Muscle of leg (tissue), 11 donors: Measurements from ENCODE around the gene SLC5A1. TPM values are rescaled to one million over a fixed set of nuclear protein-coding genes. Genes with fewer than 3 reads are reported as not detected.

Experiments
- DNase-seq: peaks from one replicate; pipeline ENCODE4 v3.0.0; 2013
- H3K27ac ChIP-seq: one replicate; pipeline ENCODE4 v1.5.1; 2013; ENCODE audit warnings: mild to moderate bottlenecking, low read length, control low read depth
- H3K27me3 ChIP-seq: one replicate; pipeline ENCODE4 v1.6.1; 2013; ENCODE audit warnings: low read length; ENCODE audit not compliant: control insufficient read depth, insufficient read depth
- H3K36me3 ChIP-seq: one replicate; pipeline ENCODE4 v1.6.1; 2013; ENCODE audit warnings: low read length; ENCODE audit not compliant: control insufficient read depth, insufficient read depth
- H3K4me1 ChIP-seq: one replicate; pipeline ENCODE4 v1.6.1; 2013; ENCODE audit warnings: low read length; ENCODE audit not compliant: control insufficient read depth, insufficient read depth
- H3K4me3 ChIP-seq: one replicate; pipeline ENCODE4 v1.5.1; 2013; ENCODE audit warnings: low read length, control low read depth
- H3K9me3 ChIP-seq: replicated peaks from 2 replicates; pipeline ENCODE4 v1.6.1; 2013; ENCODE audit warnings: low read depth, low read length; ENCODE audit not compliant: control insufficient read depth
- WGBS: methylation state at CpG from one replicate; pipeline ENCODE4 v1.1.5; 2013; ENCODE audit warnings: missing lambda C conversion rate; ENCODE audit not compliant: insufficient coverage; 5-methylcytosine and 5-hydroxymethylcytosine counted together
- polyA plus RNA-seq, 8 donors: library from polyadenylated mRNA; unstranded; fragments of 120-200 nt; gene quantifications; one replicate each; pipeline versions ENCODE4 v1.2.1 to v1.2.3, GENCODE V29; 2013; ENCODE audit warnings: inconsistent platforms in 1 of 8, low replicate concordance in 1 of 8; ENCODE audit not compliant: insufficient read length in 8 of 8, insufficient read depth in 1 of 8
- total RNA-seq: library from RNA; stranded (reverse); fragments of 120-200 nt; gene quantifications from one replicate; pipeline ENCODE4 v1.2.4, GENCODE V29; 2013

SLC5A1 gene
- total and polyA plus RNA-seq, 9 donors, result 0.58 to 16.1 (median 3.7) TPM

DNA sequence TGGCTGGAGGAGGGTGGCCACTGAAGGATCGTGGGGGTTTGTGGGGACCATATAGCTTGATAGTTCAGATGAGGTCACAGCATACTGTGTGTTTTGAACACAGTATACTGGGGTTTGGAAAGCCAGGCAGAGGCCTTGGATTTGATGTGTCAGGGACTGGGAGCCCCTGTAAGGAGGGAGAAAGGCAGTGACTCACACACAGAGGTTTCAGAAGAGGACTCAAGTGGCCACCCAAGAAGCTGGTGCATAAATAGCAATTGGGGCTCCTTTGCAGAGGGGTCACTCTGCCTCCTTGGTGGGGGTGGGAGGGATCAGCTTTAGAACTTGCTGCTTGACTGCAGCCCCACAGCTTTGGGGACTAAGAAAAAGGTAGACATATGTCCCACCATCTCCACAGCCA, 39.3 kb downstream of the SLC5A1 start:
- Histone ChIP-seq H3K4me3 (no peak overlapping the region), H3K9me3 (no peaks in the 10 kb centered on the region), H3K36me3 (no peaks in the 10 kb centered on the region), H3K27me3 (no peaks in the 10 kb centered on the region), H3K4me1 (no peaks in the 10 kb centered on the region), H3K27ac (no peak overlapping the region)
- DNase-seq, result no peak
- WGBS, result 57% methylated on average over 1 of the region's 1 CpG

GRCh38 chr22:32083000-32083399, 39.9 kb downstream of the SLC5A1 start:
- H3K4me1 ChIP-seq, result no peaks in the 10 kb centered on the region
- H3K9me3 ChIP-seq, result no peaks in the 10 kb centered on the region
- WGBS, result 56% methylated on average over 2 of the region's 6 CpGs
- no peak overlapping the region for H3K4me3 ChIP-seq
- H3K27me3 ChIP-seq, result no peaks in the 10 kb centered on the region
- H3K27ac ChIP-seq, result no peak overlapping the region
- DNase-seq, result no peak
- H3K36me3 ChIP-seq, result no peaks in the 10 kb centered on the region

- no peak for DNase-seq
- no peaks in the 10 kb centered on the region for H3K4me1 ChIP-seq
- H3K9me3 ChIP-seq, result no peaks in the 10 kb centered on the region
- H3K27me3 ChIP-seq, result no peaks in the 10 kb centered on the region
- H3K4me3 ChIP-seq, result no peak overlapping the region
- H3K36me3 ChIP-seq, result no peaks in the 10 kb centered on the region
- no peak overlapping the region for H3K27ac ChIP-seq
These were observed 40.8 kb downstream of the SLC5A1 start for GRCh38 chr22:32083814-32084213.

DNA sequence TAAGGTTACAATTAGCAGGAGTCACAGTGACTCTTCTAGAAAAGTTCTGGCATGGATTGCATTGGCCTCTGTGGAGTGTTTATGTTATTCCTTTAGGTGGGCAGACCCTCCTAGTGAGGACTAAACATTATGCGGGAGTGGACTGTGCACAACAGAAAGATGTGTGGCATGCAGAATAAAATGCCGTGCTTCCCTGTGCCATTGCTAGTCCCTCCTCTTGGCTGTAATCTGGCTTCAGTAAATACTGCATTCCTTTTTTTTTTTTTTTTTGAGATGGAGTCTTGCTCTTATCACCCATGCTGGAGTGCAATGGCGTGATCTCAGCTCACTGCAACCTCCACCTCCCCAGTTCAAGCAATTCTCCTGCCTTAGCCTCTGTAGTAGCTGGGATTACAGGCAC, 45.0 kb downstream of the SLC5A1 start:
- H3K27ac ChIP-seq, result no peak overlapping the region
- DNase-seq, result no peak
- 90% methylated on average over 2 of the region's 3 CpGs for WGBS

DNA sequence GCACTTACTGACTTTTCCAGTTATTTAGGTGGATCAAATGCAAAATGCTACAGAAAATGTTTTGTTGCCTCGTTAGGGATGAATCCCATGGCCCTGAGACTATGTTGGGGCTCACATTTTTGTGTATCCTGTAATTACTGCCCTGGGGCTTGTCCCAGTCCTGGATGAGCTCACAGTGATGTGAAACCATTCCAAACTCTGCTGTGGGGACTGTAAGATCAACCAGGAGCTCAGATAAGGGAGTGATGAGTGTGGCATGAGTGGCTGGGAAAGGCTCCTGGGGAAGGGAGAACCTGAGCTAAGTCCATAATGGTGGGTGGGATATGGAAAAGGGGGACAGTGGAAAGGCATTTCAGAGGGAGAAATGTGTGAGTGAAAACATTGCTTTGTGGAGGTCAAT, 54.0 kb downstream of the SLC5A1 start:
- Histone ChIP-seq H3K27me3 (no peaks in the 10 kb centered on the region), H3K4me1 (no peaks in the 10 kb centered on the region), H3K4me3 (no peak overlapping the region), H3K9me3 (no peaks in the 10 kb centered on the region), H3K27ac (no peak overlapping the region), H3K36me3 (no peaks in the 10 kb centered on the region)
- WGBS, result 83% methylated on average over 1 of the region's 1 CpG
- no peak for DNase-seq

More for the DNA sequence above, 45.0 kb downstream of the SLC5A1 start:
- H3K4me3 ChIP-seq, result no peak overlapping the region
- H3K36me3 ChIP-seq, result no peaks in the 10 kb centered on the region
- no peaks in the 10 kb centered on the region for H3K27me3 ChIP-seq
- no peaks in the 10 kb centered on the region for H3K9me3 ChIP-seq
- no peaks in the 10 kb centered on the region for H3K4me1 ChIP-seq

GRCh38 chr22:32097881-32098499, 54.9 kb downstream of the SLC5A1 start:
- no peaks in the 10 kb centered on the region for H3K4me1 ChIP-seq
- H3K9me3 ChIP-seq, result no peaks in the 10 kb centered on the region
- no peak overlapping the region for H3K27ac ChIP-seq
- no peaks in the 10 kb centered on the region for H3K27me3 ChIP-seq
- H3K36me3 ChIP-seq, result no peaks in the 10 kb centered on the region
- no peak for DNase-seq
- no peak overlapping the region for H3K4me3 ChIP-seq

DNA sequence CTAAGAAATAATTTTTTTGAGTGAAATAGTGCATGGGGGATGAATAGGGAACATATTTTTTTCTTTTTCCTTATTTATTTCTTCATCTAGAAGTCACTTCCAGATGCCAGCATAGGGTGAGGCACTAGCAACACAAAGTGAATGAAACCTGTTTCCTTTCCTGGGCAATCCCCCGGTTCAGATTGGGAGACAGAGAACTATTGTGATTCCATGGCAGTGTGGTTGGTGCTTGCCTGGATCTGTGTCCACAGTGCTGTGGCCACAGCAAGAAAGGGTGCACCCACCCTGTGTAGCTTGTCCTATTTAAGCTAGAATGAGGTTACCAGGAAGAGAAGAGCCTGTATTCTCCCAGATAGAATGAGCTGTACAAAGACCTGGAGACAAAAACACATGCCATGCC, 57.6 kb downstream of the SLC5A1 start:
- Histone ChIP-seq H3K36me3 (no peaks in the 10 kb centered on the region), H3K27ac (no peak overlapping the region), H3K4me3 (no peak overlapping the region), H3K4me1 (no peaks in the 10 kb centered on the region), H3K9me3 (no peaks in the 10 kb centered on the region), H3K27me3 (no peaks in the 10 kb centered on the region)
- no peak for DNase-seq
- WGBS, result 71% methylated on average over 1 of the region's 1 CpG

- H3K36me3 ChIP-seq, result no peaks in the 10 kb centered on the region
- H3K4me1 ChIP-seq, result no peaks in the 10 kb centered on the region
- no peak for DNase-seq
- WGBS, result 13% methylated on average over 1 of the region's 2 CpGs
- H3K27me3 ChIP-seq, result no peaks in the 10 kb centered on the region
- H3K9me3 ChIP-seq, result no peaks in the 10 kb centered on the region
- H3K27ac ChIP-seq, result no peak overlapping the region
- H3K4me3 ChIP-seq, result no peak overlapping the region
These were observed 60.7 kb downstream of the SLC5A1 start for GRCh38 chr22:32103658-32104315.

GRCh38 chr22:32106930-32107329, 63.9 kb downstream of the SLC5A1 start:
- Histone ChIP-seq H3K36me3 (no peaks in the 10 kb centered on the region), H3K9me3 (no peaks in the 10 kb centered on the region), H3K27me3 (no peaks in the 10 kb centered on the region), H3K4me1 (no peaks in the 10 kb centered on the region), H3K27ac (no peak overlapping the region), H3K4me3 (no peak overlapping the region)
- DNase-seq, result peak; percentile 16
- no CpG with 5 or more reads among the region's 1 CpG for WGBS

GRCh38 chr22:32112380-32112779, 69.3 kb downstream of the SLC5A1 start:
- no CpG with 5 or more reads among the region's 2 CpGs for WGBS
- H3K27me3 ChIP-seq, result no peaks in the 10 kb centered on the region
- no peaks in the 10 kb centered on the region for H3K4me1 ChIP-seq
- H3K4me3 ChIP-seq, result no peak overlapping the region
- no peak overlapping the region for H3K27ac ChIP-seq
- H3K9me3 ChIP-seq, result no peaks in the 10 kb centered on the region
- no peaks in the 10 kb centered on the region for H3K36me3 ChIP-seq
- DNase-seq, result no peak
